GM12801 (cell line): ENCODE measurements around the gene CDK6.

Source experiments
- CTCF ChIP-seq: IDR thresholded peaks from one replicate; pipeline ENCODE4 v1.5.1; 2011; ENCODE audit warnings: control low read depth; ENCODE audit not compliant: insufficient read length; ENCODE audit errors: extremely low read depth

CDK6 gene

DNA sequence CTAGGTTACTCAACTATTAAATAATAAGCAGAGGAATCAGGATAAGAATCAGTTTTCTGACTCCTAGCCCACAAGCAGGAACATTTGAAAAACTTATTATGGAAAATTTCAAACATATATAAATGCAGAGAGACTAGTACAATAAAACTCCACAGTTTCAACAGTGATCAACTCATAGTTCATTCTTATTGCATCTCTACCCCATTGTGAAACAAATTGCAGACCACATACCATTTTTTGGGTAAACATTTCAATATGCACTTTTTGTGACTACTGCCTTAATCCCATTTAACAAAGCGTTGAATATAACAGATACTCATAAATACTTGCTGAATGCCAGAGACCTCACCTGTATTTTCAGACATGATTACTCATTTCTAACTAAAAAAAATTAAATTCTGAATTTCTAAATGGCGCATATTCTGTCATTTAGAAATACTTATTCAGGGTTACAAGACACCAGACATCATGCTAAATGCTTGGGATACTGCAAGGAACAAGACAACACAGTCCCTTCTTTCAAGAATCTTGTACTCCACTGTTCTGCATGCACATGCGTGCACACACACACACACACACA is 11.4 kb downstream of the CDK6 start:
- TF ChIP-seq CTCF: no peak

DNA sequence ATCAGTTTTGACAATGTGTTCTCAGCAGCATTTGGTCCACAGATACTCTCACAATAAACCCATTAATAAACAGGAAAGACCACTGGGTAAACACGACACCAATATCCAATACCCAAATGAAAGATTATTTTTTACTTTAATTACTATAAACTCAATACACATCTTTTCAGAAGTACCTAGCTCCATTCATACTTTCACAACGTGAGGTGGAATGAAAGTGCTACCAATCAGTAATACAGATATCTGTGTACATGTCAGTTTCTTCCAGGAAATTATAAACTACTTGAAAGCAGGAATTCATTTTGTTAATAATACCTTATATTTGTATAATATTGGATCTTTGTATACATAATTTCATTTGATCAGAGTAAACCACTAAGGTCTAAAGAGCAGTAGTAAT is 11.9 kb downstream of the CDK6 start:
- no peak for TF ChIP-seq CTCF

DNA sequence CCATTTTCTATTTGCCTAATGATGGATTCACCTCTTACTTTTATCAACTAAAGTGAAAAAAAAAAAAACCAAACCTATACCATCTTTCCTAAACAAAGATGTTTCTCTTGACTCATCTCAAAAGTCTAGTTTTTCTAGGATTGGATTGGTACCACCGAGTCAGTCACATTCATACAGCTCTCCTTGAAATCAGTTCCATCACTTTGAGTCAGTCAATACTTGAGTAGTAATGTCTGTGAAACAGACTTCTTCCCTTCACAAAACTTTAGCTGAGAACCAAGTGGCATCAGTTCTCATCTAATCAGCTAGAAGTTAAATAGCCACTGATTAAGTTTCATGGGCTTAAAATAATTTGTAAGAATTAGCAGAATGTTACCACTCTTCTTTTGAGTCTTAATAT is 13.3 kb downstream of the CDK6 start:
- no peak for TF ChIP-seq CTCF

DNA sequence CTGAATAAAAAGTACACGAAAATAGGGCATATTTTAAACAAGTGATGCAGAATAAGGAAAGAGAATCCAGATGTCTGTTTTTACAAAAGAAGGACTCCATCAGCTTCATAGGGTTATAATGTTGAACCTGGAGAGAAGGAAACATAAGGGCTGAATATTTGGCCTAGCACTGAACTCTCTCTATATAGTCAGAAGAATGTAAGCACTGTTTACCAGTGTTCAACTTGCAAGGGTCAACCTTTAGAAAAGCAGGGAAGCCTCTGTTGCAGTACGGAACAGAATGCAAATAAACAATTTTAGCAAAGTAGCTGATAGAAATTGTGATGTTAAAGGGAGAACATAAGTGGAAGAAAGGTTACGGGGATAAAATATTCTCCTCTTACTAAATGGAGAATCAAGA is 16.2 kb downstream of the CDK6 start:
- no peak for TF ChIP-seq CTCF

- no peak for TF ChIP-seq CTCF
Measured at GRCh38 chr7:92817398-92817797, 19.0 kb downstream of the CDK6 start.

DNA sequence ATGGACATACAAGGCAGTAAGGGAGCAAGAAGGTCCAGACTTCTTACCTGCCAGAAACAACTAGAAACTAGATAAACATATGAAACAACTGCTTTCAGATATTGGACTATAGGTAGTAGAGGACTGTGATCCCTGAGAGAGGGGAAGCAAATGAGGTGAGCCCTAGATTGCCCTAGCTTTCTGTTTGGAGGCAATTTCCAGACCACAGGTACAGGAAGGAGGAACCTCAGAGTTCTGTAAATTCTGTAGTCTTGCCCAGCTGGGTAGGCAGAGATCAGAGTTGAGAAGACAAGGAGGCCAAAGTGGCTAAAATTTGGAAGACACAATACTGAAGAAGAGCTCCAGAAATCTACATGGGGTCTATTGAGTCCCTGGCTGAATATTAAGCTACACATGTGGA is 21.0 kb downstream of the CDK6 start:
- TF ChIP-seq CTCF: no peak

DNA sequence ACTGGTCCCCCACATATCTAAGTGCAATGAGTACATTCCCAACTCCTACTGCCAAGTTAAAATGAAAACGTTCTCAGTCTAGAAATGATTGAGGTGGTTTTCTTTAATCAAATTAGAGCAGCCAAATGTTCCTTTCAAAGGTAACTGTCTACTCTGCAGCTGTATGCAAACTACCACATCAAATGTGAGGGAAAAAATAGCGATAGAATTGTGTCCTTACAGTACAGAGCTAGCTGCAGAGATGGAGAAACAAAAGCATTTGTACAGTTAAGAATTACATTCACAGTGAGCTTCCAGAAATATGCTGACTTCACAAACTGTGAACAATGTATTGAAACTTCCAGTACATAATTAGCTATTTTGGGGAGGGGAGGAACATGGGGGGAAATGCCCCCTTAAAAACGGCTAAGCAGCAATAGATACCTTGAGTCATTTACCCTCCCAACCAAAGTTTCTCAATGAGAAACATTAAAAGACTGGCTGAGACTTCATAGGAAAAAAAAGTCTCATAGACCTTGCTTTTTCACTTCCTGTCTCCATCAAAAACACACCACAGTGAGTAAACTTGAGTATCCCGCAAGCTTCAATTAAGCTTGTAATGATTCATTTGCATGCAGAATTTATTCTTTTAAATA is 22.9 kb downstream of the CDK6 start:
- TF ChIP-seq CTCF: no peak
